ENCODE data around the gene OR1D5.

OR1D5 gene

GRCh38 chr17:3038941-3039340, 24.5 kb downstream of the OR1D5 start:
- no peak overlapping the region for H3K4me3 ChIP-seq (ENCODE audit: low read depth, low read length, poor library complexity, severe bottlenecking)
- TF ChIP-seq CTCF (IDR thresholded peaks at IDR 0.05; ENCODE audit: low read length) (no peak), EZH2 (IDR thresholded peaks at IDR 0.05; ENCODE audit: borderline replicate concordance, low read length) (no peak)
- H3K36me3 ChIP-seq (ENCODE audit: insufficient read depth, low read length), result no peaks in the 10 kb centered on the region
- H2AFZ ChIP-seq (ENCODE audit: low read length), result no peak overlapping the region
- no peak overlapping the region for H3K27ac ChIP-seq (ENCODE audit: low read depth, low read length, poor library complexity, severe bottlenecking)
- no peaks in the 10 kb centered on the region for H3K9me2 ChIP-seq (ENCODE audit: low read depth, low read length)
- no peaks in the 10 kb centered on the region for H3K4me1 ChIP-seq (ENCODE audit: insufficient read depth, low read length, severe bottlenecking)
- H3K4me2 ChIP-seq (ENCODE audit: low read length), result no peak overlapping the region
- H3K79me2 ChIP-seq (ENCODE audit: insufficient read depth, low read length), result no peaks in the 10 kb centered on the region
- no peaks in the 10 kb centered on the region for H4K20me1 ChIP-seq (ENCODE audit: insufficient read depth, low read length)
- no peak overlapping the region for H3K9ac ChIP-seq (ENCODE audit: low read length)
- no peaks in the 10 kb centered on the region; the same call in 1 of the 2 replicates for H3K27me3 ChIP-seq (ENCODE audit: insufficient read depth, low read length)
- H3F3A ChIP-seq (ENCODE audit: insufficient read depth, low read length), result no peaks in the 10 kb centered on the region
- peaks cover 8% of the 10 kb centered on the region; the same call in 1 of the 2 replicates for H3K9me3 ChIP-seq (ENCODE audit: low read length)

GRCh38 chr17:3037259-3037658, 26.1 kb downstream of the OR1D5 start:
- Histone ChIP-seq H4K20me1 (ENCODE audit: insufficient read depth, low read length) (no peaks in the 10 kb centered on the region), H3K4me1 (ENCODE audit: insufficient read depth, low read length, severe bottlenecking) (no peaks in the 10 kb centered on the region), H3K4me2 (ENCODE audit: low read length) (no peak overlapping the region), H2AFZ (ENCODE audit: low read length) (no peak overlapping the region), H3K9me2 (ENCODE audit: low read depth, low read length) (no peaks in the 10 kb centered on the region), H3K9me3 (ENCODE audit: low read length) (no peaks in the 10 kb centered on the region), H3K27ac (ENCODE audit: low read depth, low read length, poor library complexity, severe bottlenecking) (no peak overlapping the region), H3K4me3 (ENCODE audit: low read depth, low read length, poor library complexity, severe bottlenecking) (no peak overlapping the region), H3K9ac (ENCODE audit: low read length) (no peak overlapping the region), H3K36me3 (ENCODE audit: insufficient read depth, low read length) (no peaks in the 10 kb centered on the region), H3K79me2 (ENCODE audit: insufficient read depth, low read length) (no peaks in the 10 kb centered on the region), H3F3A (ENCODE audit: insufficient read depth, low read length) (no peaks in the 10 kb centered on the region), H3K27me3 (ENCODE audit: insufficient read depth, low read length) (no peaks in the 10 kb centered on the region; the same call in 1 of the 2 replicates)
- TF ChIP-seq CTCF (IDR thresholded peaks at IDR 0.05; ENCODE audit: low read length), result no peak
- TF ChIP-seq EZH2 (IDR thresholded peaks at IDR 0.05; ENCODE audit: borderline replicate concordance, low read length), result no peak

GRCh38 chr17:3036800-3037199, 26.6 kb downstream of the OR1D5 start:
- no peaks in the 10 kb centered on the region for H3F3A ChIP-seq (ENCODE audit: insufficient read depth, low read length)
- no peak overlapping the region for H3K9ac ChIP-seq (ENCODE audit: low read length)
- H3K4me2 ChIP-seq (ENCODE audit: low read length), result no peak overlapping the region
- H3K79me2 ChIP-seq (ENCODE audit: insufficient read depth, low read length), result no peaks in the 10 kb centered on the region
- no peak overlapping the region for H3K27ac ChIP-seq (ENCODE audit: low read depth, low read length, poor library complexity, severe bottlenecking)
- no peak overlapping the region for H3K4me3 ChIP-seq (ENCODE audit: low read depth, low read length, poor library complexity, severe bottlenecking)
- H2AFZ ChIP-seq (ENCODE audit: low read length), result no peak overlapping the region
- H4K20me1 ChIP-seq (ENCODE audit: insufficient read depth, low read length), result no peaks in the 10 kb centered on the region
- no peaks in the 10 kb centered on the region for H3K9me2 ChIP-seq (ENCODE audit: low read depth, low read length)
- H3K27me3 ChIP-seq (ENCODE audit: insufficient read depth, low read length), result no peaks in the 10 kb centered on the region; the same call in 1 of the 2 replicates
- H3K36me3 ChIP-seq (ENCODE audit: insufficient read depth, low read length), result no peaks in the 10 kb centered on the region
- no peaks in the 10 kb centered on the region for H3K4me1 ChIP-seq (ENCODE audit: insufficient read depth, low read length, severe bottlenecking)
- no peak for TF ChIP-seq CTCF (IDR thresholded peaks at IDR 0.05; ENCODE audit: low read length)
- no peak for TF ChIP-seq EZH2 (IDR thresholded peaks at IDR 0.05; ENCODE audit: borderline replicate concordance, low read length)
- H3K9me3 ChIP-seq (ENCODE audit: low read length), result no peaks in the 10 kb centered on the region

All from OCI-LY1 (cell line).